Retinal pigment epithelial cell (primary cell): ENCODE measurements around the gene SEC24D.

Source experiments
- DNase-seq: peaks from one replicate; pipeline ENCODE4 v3.0.0-alpha.2; 2010; ENCODE audit warnings: low read depth
- H3K4me3 ChIP-seq: 2 replicates; pipeline ENCODE4 v1.5.1; 2011; ENCODE audit warnings: mild to moderate bottlenecking, low read length, control low read depth, moderate library complexity
- CTCF ChIP-seq: conservative IDR thresholded peaks from 2 replicates; pipeline ENCODE4 v1.5.1; 2011; ENCODE audit warnings: low read depth, low read length, control low read depth, inconsistent platforms

The SEC24D gene

GRCh38 chr4:118834070-118834469 is 1.9 kb downstream of the SEC24D start:
- TF ChIP-seq CTCF: no peak
- H3K4me3 ChIP-seq: peak overlapping the region; percentile 78
- DNase-seq: no peak

- H3K4me3 ChIP-seq: no peak overlapping the region
- DNase-seq: no peak
- TF ChIP-seq CTCF: no peak
These were observed 2.6 kb downstream of the SEC24D start for GRCh38 chr4:118833192-118833820.

- DNase-seq: no peak
- no peak overlapping the region for H3K4me3 ChIP-seq
- no peak for TF ChIP-seq CTCF
These were observed 6.8 kb downstream of the SEC24D start for GRCh38 chr4:118829107-118829506.

- TF ChIP-seq CTCF: no peak
- no peak overlapping the region for H3K4me3 ChIP-seq
- no peak for DNase-seq
These were observed 9.0 kb downstream of the SEC24D start for GRCh38 chr4:118826723-118827444.

GRCh38 chr4:118825799-118826198 is 10.1 kb downstream of the SEC24D start:
- DNase-seq: no peak
- TF ChIP-seq CTCF: no peak
- no peak overlapping the region for H3K4me3 ChIP-seq

GRCh38 chr4:118824141-118824540 is 11.8 kb downstream of the SEC24D start:
- TF ChIP-seq CTCF: no peak
- H3K4me3 ChIP-seq: no peak overlapping the region
- no peak for DNase-seq

- TF ChIP-seq CTCF: no peak
These were observed 12.5 kb downstream of the SEC24D start for GRCh38 chr4:118823471-118823870.

More at GRCh38 chr4:118823471-118823870, 12.5 kb downstream of the SEC24D start:
- no peak overlapping the region for H3K4me3 ChIP-seq
- peak; percentile 81 for DNase-seq
